ENCODE measurements around the gene MTFMT.

- TF ChIP-seq CTCF (conservative IDR thresholded peaks at IDR 0.05; ENCODE audit: low read depth in 2 of 2) (no peak), EZH2phosphoT487 (IDR thresholded peaks at IDR 0.05; ENCODE audit: unreplicated experiment) (no peak), EZH2 (IDR thresholded peaks at IDR 0.05; ENCODE audit: low read depth, unreplicated experiment) (no peak), ZNF114 (CRISPR knock-in tag; IDR thresholded peaks at IDR 0.05) (no peak), POLR2AphosphoS5 (IDR thresholded peaks at IDR 0.05; ENCODE audit: low read depth) (no peak)
Observed at GRCh38 chr15:65056106-65056505, 26.7 kb upstream of the MTFMT start.
